Activated naive CD8-positive, alpha-beta T cell treated with anti-CD3 and anti-CD28 coated beads, Interleukin-2, amount 10 ng/mL, durations not matched to agents 7 days and 5 days (primary cell): ENCODE results near the gene GADL1. TPM values are rescaled to one million over a fixed set of nuclear protein-coding genes. Genes with fewer than 3 reads are reported as not detected.

Experiments
- ATAC-seq: fragments of 150-1000 bp; cut with Tn5 transposase; one replicate; pipeline ENCODE4 v1.10.0; 2021; ENCODE audit warnings: low read depth, moderate library complexity
- POLR2A ChIA-PET: fragments of 350-600 bp; sonication (Branson Sonifier 250); formaldehyde crosslinking; loops from one replicate; lab custom pipeline; 2021; ENCODE audit warnings: antibody characterized with exemption; lab: Charles Lee
- DNase-seq: peaks from one replicate; pipeline ENCODE4 v3.0.0; 2021
- H3K27ac Mint-ChIP-seq: one replicate; pipeline ENCODE4 v1.8.0; 2022; ENCODE audit warnings: mild to moderate bottlenecking, mixed read lengths
- H3K27me3 Mint-ChIP-seq: one replicate; pipeline ENCODE4 v1.8.0; 2022; ENCODE audit warnings: mild to moderate bottlenecking, moderate library complexity, mixed read lengths
- H3K36me3 Mint-ChIP-seq: one replicate; pipeline ENCODE4 v1.8.0; 2021; ENCODE audit warnings: mild to moderate bottlenecking, mixed read lengths
- H3K4me1 Mint-ChIP-seq: one replicate; pipeline ENCODE4 v1.8.0; 2021; ENCODE audit warnings: mixed read lengths
- H3K4me3 Mint-ChIP-seq: one replicate; pipeline ENCODE4 v1.8.0; 2022; ENCODE audit warnings: mild to moderate bottlenecking, moderate library complexity, mixed read lengths
- H3K9me3 Mint-ChIP-seq: one replicate; pipeline ENCODE4 v1.8.0; 2021; ENCODE audit warnings: mixed read lengths
- total RNA-seq, 2 experiments: library from RNA; stranded (reverse); gene quantifications; one replicate each; pipeline ENCODE4 v1.2.3, GENCODE V29; 2021

GADL1 gene
- total RNA-seq, 2 experiments from 2014 or later = not detected

DNA sequence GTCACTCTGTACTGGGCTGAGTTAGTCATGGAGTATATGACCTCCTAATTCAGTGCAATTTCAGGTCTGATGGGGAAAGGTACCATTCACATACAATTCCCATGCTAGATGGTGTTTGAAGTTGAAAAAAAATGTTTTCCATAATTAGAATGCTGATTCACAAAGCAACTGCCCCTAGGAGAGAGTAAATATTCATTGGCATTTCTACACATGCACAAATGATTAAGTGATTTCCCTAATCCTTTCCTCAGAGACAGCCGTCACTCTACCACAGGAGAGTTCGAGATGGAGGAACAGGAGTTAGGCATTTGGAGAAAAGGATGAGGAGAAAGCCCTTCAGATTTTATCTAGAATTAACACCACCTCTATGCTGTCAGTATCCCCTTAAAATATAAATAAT is 32.5 kb downstream of the GADL1 start:
- ATAC-seq = no peak
- no peak for DNase-seq
- peaks cover 2% of the 10 kb centered on the region for H3K27me3 Mint-ChIP-seq
- no peak overlapping the region for H3K4me3 Mint-ChIP-seq
- H3K4me1 Mint-ChIP-seq = no peaks in the 10 kb centered on the region
- H3K36me3 Mint-ChIP-seq = no peaks in the 10 kb centered on the region
- POLR2A ChIA-PET = no interaction called here
- no peaks in the 10 kb centered on the region for H3K9me3 Mint-ChIP-seq
- no peak overlapping the region for H3K27ac Mint-ChIP-seq

DNA sequence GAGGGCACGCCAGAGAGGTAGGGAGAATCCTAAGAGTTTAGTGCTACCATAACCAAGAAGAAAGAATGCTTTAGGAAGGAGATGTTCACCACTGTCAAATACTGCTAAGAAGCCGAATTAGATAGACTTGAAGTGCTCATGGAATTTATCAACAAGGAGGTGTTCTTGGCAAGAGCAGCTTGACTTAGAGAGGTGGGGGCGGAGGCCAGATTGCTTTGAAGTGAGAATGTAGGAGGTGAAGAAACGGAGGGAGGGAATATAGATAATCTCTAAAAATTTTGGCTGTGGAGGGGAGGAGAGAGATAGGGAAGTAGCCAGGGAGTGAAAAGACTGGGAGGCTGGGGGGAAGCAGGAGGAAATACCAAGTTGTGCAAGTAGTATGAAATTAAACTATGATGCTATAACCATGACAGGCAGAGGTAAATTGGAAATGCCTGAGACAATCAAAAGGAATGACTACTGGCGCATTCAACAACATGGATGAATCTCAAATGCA is 35.5 kb downstream of the GADL1 start:
- Mint-ChIP-seq H3K9me3 (no peaks in the 10 kb centered on the region), H3K36me3 (no peaks in the 10 kb centered on the region), H3K4me3 (no peak overlapping the region), H3K4me1 (no peaks in the 10 kb centered on the region), H3K27me3 (peaks cover 6% of the 10 kb centered on the region), H3K27ac (no peak overlapping the region)
- no peak for ATAC-seq
- POLR2A ChIA-PET = no interaction called here
- no peak for DNase-seq

- POLR2A ChIA-PET = no interaction called here
- H3K27ac Mint-ChIP-seq = no peak overlapping the region
- no peaks in the 10 kb centered on the region for H3K9me3 Mint-ChIP-seq
- peaks cover 4% of the 10 kb centered on the region for H3K27me3 Mint-ChIP-seq
- no peaks in the 10 kb centered on the region for H3K36me3 Mint-ChIP-seq
- H3K4me3 Mint-ChIP-seq = no peak overlapping the region
- H3K4me1 Mint-ChIP-seq = no peaks in the 10 kb centered on the region
- ATAC-seq (no peak), DNase-seq (no peak)
These were observed 38.8 kb downstream of the GADL1 start for GRCh38 chr3:30855400-30856292.

- no peak overlapping the region for H3K27ac Mint-ChIP-seq
These were observed 41.6 kb downstream of the GADL1 start for GRCh38 chr3:30852833-30853232.

GRCh38 chr3:30848087-30848779 is 46.2 kb downstream of the GADL1 start:
- Mint-ChIP-seq H3K27me3 (no peaks in the 10 kb centered on the region), H3K4me3 (no peak overlapping the region), H3K4me1 (peaks cover 8% of the 10 kb centered on the region), H3K36me3 (no peaks in the 10 kb centered on the region), H3K27ac (no peak overlapping the region), H3K9me3 (peaks cover 1% of the 10 kb centered on the region)
- DNase-seq (no peak), ATAC-seq (no peak)
- POLR2A ChIA-PET = no interaction called here

More at GRCh38 chr3:30852833-30853232, 41.6 kb downstream of the GADL1 start:
- no peaks in the 10 kb centered on the region for H3K4me1 Mint-ChIP-seq
- peaks cover 4% of the 10 kb centered on the region for H3K27me3 Mint-ChIP-seq
- no peak for DNase-seq
- no peaks in the 10 kb centered on the region for H3K9me3 Mint-ChIP-seq
- H3K36me3 Mint-ChIP-seq = no peaks in the 10 kb centered on the region
- ATAC-seq = no peak
- POLR2A ChIA-PET = no interaction called here
- H3K4me3 Mint-ChIP-seq = no peak overlapping the region

DNA sequence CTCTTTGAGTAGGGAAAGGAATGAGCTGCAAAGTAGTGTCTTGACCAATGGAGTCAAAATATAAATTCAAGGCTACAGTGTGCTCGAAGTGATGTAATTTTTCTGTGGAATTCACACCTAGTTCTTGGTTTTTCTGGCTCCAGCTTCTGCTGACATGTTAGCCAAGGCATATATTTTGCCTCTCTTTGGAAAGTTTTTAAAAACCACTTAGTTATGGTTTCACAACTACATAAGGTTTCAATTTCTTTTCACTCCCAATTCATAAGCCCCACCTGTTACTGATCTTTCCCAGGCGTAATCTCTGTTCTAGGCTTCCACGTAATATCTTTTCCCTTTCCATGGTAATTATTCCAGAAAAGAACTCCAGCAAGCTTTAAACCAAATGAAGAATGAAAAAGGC is 46.9 kb downstream of the GADL1 start:
- H3K36me3 Mint-ChIP-seq = no peaks in the 10 kb centered on the region
- no peak overlapping the region for H3K4me3 Mint-ChIP-seq
- POLR2A ChIA-PET = no interaction called here
- H3K9me3 Mint-ChIP-seq = peaks cover 1% of the 10 kb centered on the region
- no peak for ATAC-seq
- no peaks in the 10 kb centered on the region for H3K27me3 Mint-ChIP-seq
- no peak for DNase-seq
- no peak overlapping the region for H3K27ac Mint-ChIP-seq
- H3K4me1 Mint-ChIP-seq = peaks cover 8% of the 10 kb centered on the region

DNA sequence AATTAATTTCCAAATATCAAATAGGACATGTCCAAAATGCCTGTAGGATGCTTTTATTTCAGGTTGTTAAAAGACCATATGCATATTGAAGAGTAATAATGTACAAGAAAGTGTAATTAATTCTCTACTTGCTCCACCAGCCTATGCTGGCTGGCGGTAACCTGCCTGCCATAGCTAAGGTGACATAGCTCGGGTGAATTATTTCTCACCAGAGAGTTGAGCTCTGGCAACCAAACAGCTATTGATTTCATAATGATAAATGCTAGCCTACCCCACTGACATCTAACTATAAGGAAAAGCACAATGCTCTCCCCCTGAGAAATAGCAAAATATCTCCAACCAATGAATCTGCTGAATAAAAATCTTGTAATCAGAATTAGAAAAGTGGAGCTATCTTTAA is 48.9 kb downstream of the GADL1 start:
- POLR2A ChIA-PET = no interaction called here

GRCh38 chr3:30843877-30844276 is 50.6 kb downstream of the GADL1 start:
- no peak overlapping the region for H3K27ac Mint-ChIP-seq
- ATAC-seq (no peak), DNase-seq (no peak)
- H3K4me3 Mint-ChIP-seq = no peak overlapping the region
- peaks cover 1% of the 10 kb centered on the region for H3K36me3 Mint-ChIP-seq
- no peaks in the 10 kb centered on the region for H3K27me3 Mint-ChIP-seq
- peaks cover 4% of the 10 kb centered on the region for H3K9me3 Mint-ChIP-seq
- H3K4me1 Mint-ChIP-seq = peaks cover 11% of the 10 kb centered on the region
- POLR2A ChIA-PET = no interaction called here

More for the DNA sequence above, 48.9 kb downstream of the GADL1 start:
- no peak overlapping the region for H3K27ac Mint-ChIP-seq
- H3K27me3 Mint-ChIP-seq = no peaks in the 10 kb centered on the region
- ATAC-seq (no peak), DNase-seq (no peak)
- H3K36me3 Mint-ChIP-seq = peaks cover 1% of the 10 kb centered on the region
- peaks cover 11% of the 10 kb centered on the region for H3K4me1 Mint-ChIP-seq
- H3K9me3 Mint-ChIP-seq = peaks cover 1% of the 10 kb centered on the region
- no peak overlapping the region for H3K4me3 Mint-ChIP-seq

DNA sequence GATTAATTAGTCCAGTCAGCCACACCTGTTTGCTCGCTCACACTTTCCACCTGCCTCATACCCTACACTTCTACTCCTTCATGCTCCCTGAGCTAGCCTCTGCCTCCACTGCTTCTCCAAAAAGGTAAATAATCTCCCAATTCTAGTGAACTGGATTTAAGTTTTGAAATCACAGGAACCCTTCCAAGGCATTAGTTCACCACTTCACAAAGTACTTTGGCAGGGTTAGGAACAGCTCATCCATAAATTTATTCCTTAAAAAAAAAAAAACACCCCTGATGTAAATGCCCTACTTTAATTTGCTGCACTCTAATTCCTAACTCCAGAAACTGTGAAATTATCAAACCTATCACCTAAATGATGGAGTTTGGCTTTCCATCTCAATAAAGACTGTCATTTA is 58.3 kb downstream of the GADL1 start:
- Mint-ChIP-seq H3K27ac (no peak overlapping the region), H3K36me3 (no peaks in the 10 kb centered on the region), H3K4me1 (no peaks in the 10 kb centered on the region), H3K4me3 (no peak overlapping the region), H3K27me3 (peaks cover 5% of the 10 kb centered on the region), H3K9me3 (peaks cover 9% of the 10 kb centered on the region)
- POLR2A ChIA-PET = no interaction called here
- no peak for DNase-seq
- ATAC-seq = no peak

DNA sequence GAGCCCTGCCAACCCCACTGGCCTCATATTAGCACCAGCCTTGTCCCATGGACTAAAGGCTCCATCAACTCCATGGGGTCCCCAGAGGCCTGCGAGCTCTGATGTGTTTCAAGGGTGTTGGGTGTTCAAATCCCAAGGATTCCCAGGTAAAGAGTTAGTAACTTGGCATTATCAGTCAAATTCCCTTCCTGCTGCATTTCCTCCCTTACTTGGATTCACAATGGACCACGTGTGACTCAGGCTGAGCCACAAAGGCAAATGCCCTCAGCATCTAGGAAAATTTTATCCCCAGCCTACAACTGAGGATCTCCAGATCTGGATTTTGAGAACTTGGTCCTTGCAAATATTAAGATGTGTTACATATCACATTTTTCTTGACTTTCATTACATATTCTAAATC is 58.8 kb downstream of the GADL1 start:
- H3K4me3 Mint-ChIP-seq = no peak overlapping the region
- DNase-seq (no peak), ATAC-seq (no peak)
- no peaks in the 10 kb centered on the region for H3K36me3 Mint-ChIP-seq
- POLR2A ChIA-PET = no interaction called here
- H3K27me3 Mint-ChIP-seq = peaks cover 5% of the 10 kb centered on the region
- H3K27ac Mint-ChIP-seq = no peak overlapping the region
- H3K4me1 Mint-ChIP-seq = no peaks in the 10 kb centered on the region
- peaks cover 9% of the 10 kb centered on the region for H3K9me3 Mint-ChIP-seq

GRCh38 chr3:30832961-30833575 is 61.4 kb downstream of the GADL1 start:
- no peaks in the 10 kb centered on the region for H3K4me1 Mint-ChIP-seq
- POLR2A ChIA-PET = no interaction called here
- H3K36me3 Mint-ChIP-seq = no peaks in the 10 kb centered on the region
- ATAC-seq (no peak), DNase-seq (no peak)
- no peak overlapping the region for H3K27ac Mint-ChIP-seq
- H3K27me3 Mint-ChIP-seq = peaks cover 5% of the 10 kb centered on the region
- no peak overlapping the region for H3K4me3 Mint-ChIP-seq
- peaks cover 7% of the 10 kb centered on the region for H3K9me3 Mint-ChIP-seq

- peaks cover 3% of the 10 kb centered on the region for H3K9me3 Mint-ChIP-seq
These were observed 67.4 kb downstream of the GADL1 start for GRCh38 chr3:30827080-30827479.

DNA sequence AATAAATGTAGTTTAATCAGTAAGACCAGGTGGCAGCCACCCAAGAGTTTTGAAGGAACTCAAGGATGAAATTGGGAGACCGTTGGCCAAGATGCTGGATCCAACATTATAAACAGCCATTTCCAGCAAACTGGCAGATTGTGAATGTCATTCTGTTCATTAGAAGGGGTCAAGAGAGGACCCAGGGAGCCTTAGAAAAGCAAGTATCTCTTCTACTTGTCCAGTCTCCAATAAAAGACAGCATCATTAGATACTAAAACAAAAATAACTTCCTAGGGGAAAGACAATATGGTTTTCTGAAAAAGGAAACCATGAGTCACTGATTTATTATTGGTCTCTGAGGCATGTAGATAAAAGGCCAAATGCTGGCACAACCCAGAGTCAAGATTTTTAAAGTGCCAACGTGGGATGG is 67.9 kb downstream of the GADL1 start:
- DNase-seq (no peak), ATAC-seq (no peak)
- Mint-ChIP-seq H3K9me3 (peaks cover under 1% of the 10 kb centered on the region), H3K36me3 (no peaks in the 10 kb centered on the region), H3K4me1 (no peaks in the 10 kb centered on the region), H3K4me3 (no peak overlapping the region), H3K27ac (no peak overlapping the region), H3K27me3 (peaks cover 4% of the 10 kb centered on the region)
- POLR2A ChIA-PET = no interaction called here

More at GRCh38 chr3:30827080-30827479, 67.4 kb downstream of the GADL1 start:
- POLR2A ChIA-PET = no interaction called here
- Mint-ChIP-seq H3K27ac (no peak overlapping the region), H3K36me3 (no peaks in the 10 kb centered on the region), H3K4me3 (no peak overlapping the region), H3K27me3 (peaks cover 4% of the 10 kb centered on the region), H3K4me1 (no peaks in the 10 kb centered on the region)
- DNase-seq (no peak), ATAC-seq (no peak)
